CD4-positive, alpha-beta T cell (primary cell): ENCODE results near the gene RNASET2. TPM values are rescaled to one million over a fixed set of nuclear protein-coding genes. Genes with fewer than 3 reads are reported as not detected.

Experiments
- ATAC-seq: fragments of 200-7000 bp; cut with Tn5 transposase; one replicate; pipeline ENCODE4 v1.10.0; 2022; ENCODE audit warnings: mild to moderate bottlenecking; ENCODE audit not compliant: poor library complexity
- CTCF ChIA-PET: fragments of 350-600 bp; sonication (Branson Sonifier 250); formaldehyde crosslinking; loops from one replicate; lab custom pipeline; 2021; ENCODE audit warnings: antibody characterized with exemption, inconsistent platforms; lab: Charles Lee
- POLR2A ChIA-PET: fragments of 350-600 bp; sonication (Branson Sonifier 250); formaldehyde crosslinking; loops from one replicate; lab custom pipeline; 2021; ENCODE audit warnings: antibody characterized with exemption, inconsistent platforms; lab: Charles Lee
- DNase-seq, 14 experiments: peaks; one replicate each; pipeline ENCODE4 v3.0.0-alpha.2; 2013 to 2020; ENCODE audit warnings: mixed read lengths in 2 of 14
- H3K27ac ChIP-seq, 2 donors: one replicate each; pipeline versions ENCODE4 v1.5.1 to v1.7.0; 2013; ENCODE audit warnings: low read length in 2 of 2, low read depth in 1 of 2, mild to moderate bottlenecking in 1 of 2
- H3K27me3 ChIP-seq, 2 experiments: 1 replicate in 1 of 2; 2 replicates in 1 of 2; pipeline versions ENCODE4 v1.6.1 to v1.7.0; 2013; ENCODE audit warnings: low read length in 2 of 2, control low read depth in 1 of 2, mild to moderate bottlenecking in 1 of 2, moderate library complexity in 1 of 2; ENCODE audit not compliant: insufficient read depth in 2 of 2, control insufficient read depth in 1 of 2
- H3K36me3 ChIP-seq: one replicate; pipeline ENCODE4 v1.6.1; 2013; ENCODE audit warnings: low read length, control low read depth; ENCODE audit not compliant: insufficient read depth
- H3K4me1 ChIP-seq: one replicate; pipeline ENCODE4 v1.6.1; 2013; ENCODE audit warnings: low read length, control low read depth; ENCODE audit not compliant: insufficient read depth
- H3K4me3 ChIP-seq: one replicate; pipeline ENCODE4 v1.5.1; 2013; ENCODE audit warnings: mild to moderate bottlenecking, low read length, moderate library complexity
- H3K9me3 ChIP-seq, 2 experiments: 1 replicate in 1 of 2; 2 replicates in 1 of 2; pipeline versions ENCODE4 v1.6.1 to v1.7.0; 2013; ENCODE audit warnings: low read length in 2 of 2, mild to moderate bottlenecking in 2 of 2, control low read depth in 1 of 2, moderate library complexity in 1 of 2; ENCODE audit not compliant: control insufficient read depth in 1 of 2, insufficient read depth in 1 of 2
- H3K27ac Mint-ChIP-seq: one replicate; pipeline ENCODE4 v1.8.0; 2020; ENCODE audit warnings: mixed read lengths
- H3K27me3 Mint-ChIP-seq: one replicate; pipeline ENCODE4 v1.8.0; 2021; ENCODE audit warnings: mixed read lengths
- H3K36me3 Mint-ChIP-seq: one replicate; pipeline ENCODE4 v1.8.0; 2021; ENCODE audit warnings: low read depth, mixed read lengths
- H3K4me1 Mint-ChIP-seq: one replicate; pipeline ENCODE4 v1.8.0; 2021; ENCODE audit warnings: low read depth, mixed read lengths
- H3K4me3 Mint-ChIP-seq: one replicate; pipeline ENCODE4 v1.8.0; 2020; ENCODE audit warnings: mild to moderate bottlenecking, mixed read lengths
- H3K9me3 Mint-ChIP-seq: one replicate; pipeline ENCODE4 v1.8.0; 2020; ENCODE audit warnings: mixed read lengths
- intact Hi-C, 2 experiments: fragments of 100-400 bp; cut with DNase I in 1 of 2; cut with micrococcal nuclease in 1 of 2; formaldehyde crosslinking; loops; one replicate each; pipeline versions ENCODE4 v1.15.1 to v1.9.0; 2023 to 2025; cut with DNase I, micrococcal nuclease
- total RNA-seq, 174 experiments: library from RNA in 2 of 174; stranded (reverse) in 2 of 174; gene quantifications; one replicate each; pipeline ENCODE4 v1.2.3 and lab custom pipeline; 2021 to 2026
- TF ChIP-seq, protein P1 (sequence below): fragments of 200-600 bp; IDR thresholded peaks from one replicate; pipeline ENCODE4 v1.8.0; 2022; ENCODE audit warnings: antibody characterized with exemption, mild to moderate bottlenecking

RNASET2 gene
- total RNA-seq, 2 experiments from 2014 or later: 164 to 165 TPM

DNA sequence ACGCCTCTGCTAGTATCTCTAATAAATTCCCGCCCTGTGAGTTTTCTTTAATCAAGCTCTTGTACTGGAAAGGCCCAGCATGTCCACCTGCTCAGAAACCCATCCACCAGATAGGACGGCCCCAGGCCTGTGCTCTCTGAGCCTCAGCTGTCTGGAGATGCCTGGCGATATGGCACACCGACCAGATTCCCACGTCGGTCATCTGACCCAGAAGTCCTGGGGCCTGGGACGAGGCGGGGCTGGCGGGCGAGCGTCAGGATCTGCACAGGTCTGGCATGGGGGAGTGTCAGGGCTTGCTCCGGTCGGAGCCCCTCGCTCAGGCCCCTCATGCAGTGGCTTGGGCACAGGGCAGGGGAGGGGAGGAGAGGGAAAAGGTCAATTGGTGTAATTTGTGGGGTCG is 10.2 kb downstream of the RNASET2 start:
- H3K27ac ChIP-seq: no peak overlapping the region
- no peaks in the 10 kb centered on the region for H3K27me3 ChIP-seq
- ChIA-PET POLR2A (interaction anchor here (0.5 kb wide), 1 partner anchor 183 kb away, joined by 3 read pairs; no protein-coding TSS in a partner anchor), CTCF (no interaction called here)
- TF ChIP-seq, protein P1, sequence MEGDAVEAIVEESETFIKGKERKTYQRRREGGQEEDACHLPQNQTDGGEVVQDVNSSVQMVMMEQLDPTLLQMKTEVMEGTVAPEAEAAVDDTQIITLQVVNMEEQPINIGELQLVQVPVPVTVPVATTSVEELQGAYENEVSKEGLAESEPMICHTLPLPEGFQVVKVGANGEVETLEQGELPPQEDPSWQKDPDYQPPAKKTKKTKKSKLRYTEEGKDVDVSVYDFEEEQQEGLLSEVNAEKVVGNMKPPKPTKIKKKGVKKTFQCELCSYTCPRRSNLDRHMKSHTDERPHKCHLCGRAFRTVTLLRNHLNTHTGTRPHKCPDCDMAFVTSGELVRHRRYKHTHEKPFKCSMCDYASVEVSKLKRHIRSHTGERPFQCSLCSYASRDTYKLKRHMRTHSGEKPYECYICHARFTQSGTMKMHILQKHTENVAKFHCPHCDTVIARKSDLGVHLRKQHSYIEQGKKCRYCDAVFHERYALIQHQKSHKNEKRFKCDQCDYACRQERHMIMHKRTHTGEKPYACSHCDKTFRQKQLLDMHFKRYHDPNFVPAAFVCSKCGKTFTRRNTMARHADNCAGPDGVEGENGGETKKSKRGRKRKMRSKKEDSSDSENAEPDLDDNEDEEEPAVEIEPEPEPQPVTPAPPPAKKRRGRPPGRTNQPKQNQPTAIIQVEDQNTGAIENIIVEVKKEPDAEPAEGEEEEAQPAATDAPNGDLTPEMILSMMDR: no peak
- no peak overlapping the region for H3K4me3 Mint-ChIP-seq
- no peak overlapping the region for H3K27ac Mint-ChIP-seq
- ATAC-seq: no peak
- intact Hi-C loops: no loop called here
- peaks cover 92% of the 10 kb centered on the region for H3K36me3 Mint-ChIP-seq
- peaks cover 56% of the 10 kb centered on the region for H3K4me1 Mint-ChIP-seq
- no peak overlapping the region for H3K4me3 ChIP-seq
- H3K4me1 ChIP-seq: peaks cover 67% of the 10 kb centered on the region
- DNase-seq: no peak
- H3K36me3 ChIP-seq: peaks cover 58% of the 10 kb centered on the region
- H3K27me3 Mint-ChIP-seq: no peaks in the 10 kb centered on the region
- no peaks in the 10 kb centered on the region for H3K9me3 ChIP-seq
- H3K9me3 Mint-ChIP-seq: no peaks in the 10 kb centered on the region

DNA sequence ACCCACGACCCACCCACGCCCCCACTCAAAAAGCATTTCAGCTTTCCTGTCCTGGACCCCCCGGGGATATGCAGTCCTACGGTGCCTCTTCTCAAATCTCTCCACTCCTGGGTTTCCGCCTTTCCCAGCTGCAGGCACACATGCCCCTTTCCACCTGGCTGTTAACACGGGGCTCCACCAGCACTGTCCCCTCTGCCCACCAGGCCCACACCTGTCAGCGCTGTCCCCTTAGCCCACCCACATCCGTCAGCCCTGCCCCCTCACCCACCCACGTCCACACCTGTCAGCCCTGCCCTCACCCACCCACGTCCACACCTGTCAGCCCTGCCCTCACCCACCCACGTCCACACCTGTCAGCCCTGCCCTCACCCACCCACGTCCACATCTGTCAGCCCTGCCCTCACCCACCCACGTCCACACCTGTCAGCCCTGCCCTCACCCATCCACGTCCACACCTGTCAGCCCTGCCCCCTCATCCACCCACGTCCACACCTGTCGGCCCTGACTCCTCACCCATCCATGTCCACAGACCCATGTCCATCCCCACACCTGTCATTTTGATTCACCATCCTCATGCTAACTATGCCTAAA is 11.6 kb downstream of the RNASET2 start:
- peaks cover 58% of the 10 kb centered on the region for H3K4me1 ChIP-seq
- Mint-ChIP-seq H3K9me3 (no peaks in the 10 kb centered on the region), H3K36me3 (peaks cover 90% of the 10 kb centered on the region), H3K4me1 (peaks cover 52% of the 10 kb centered on the region), H3K27ac (peak overlapping the region; percentile 86), H3K4me3 (no peak overlapping the region), H3K27me3 (no peaks in the 10 kb centered on the region)
- ChIA-PET CTCF (no interaction called here), POLR2A (interaction anchor here (1.2 kb wide), 1 partner anchor 9 kb away, joined by 4 read pairs; no protein-coding TSS in a partner anchor)
- peak overlapping the region in 1 of 2 donors; percentile 16 for H3K27ac ChIP-seq
- DNase-seq (peak in 1 of 14 experiments; percentile 13), ATAC-seq (no peak)
- H3K27me3 ChIP-seq: no peaks in the 10 kb centered on the region
- intact Hi-C loops: no loop called here
- TF ChIP-seq, protein P1: no peak
- peaks cover 68% of the 10 kb centered on the region for H3K36me3 ChIP-seq
- H3K4me3 ChIP-seq: no peak overlapping the region
- H3K9me3 ChIP-seq: no peaks in the 10 kb centered on the region

DNA sequence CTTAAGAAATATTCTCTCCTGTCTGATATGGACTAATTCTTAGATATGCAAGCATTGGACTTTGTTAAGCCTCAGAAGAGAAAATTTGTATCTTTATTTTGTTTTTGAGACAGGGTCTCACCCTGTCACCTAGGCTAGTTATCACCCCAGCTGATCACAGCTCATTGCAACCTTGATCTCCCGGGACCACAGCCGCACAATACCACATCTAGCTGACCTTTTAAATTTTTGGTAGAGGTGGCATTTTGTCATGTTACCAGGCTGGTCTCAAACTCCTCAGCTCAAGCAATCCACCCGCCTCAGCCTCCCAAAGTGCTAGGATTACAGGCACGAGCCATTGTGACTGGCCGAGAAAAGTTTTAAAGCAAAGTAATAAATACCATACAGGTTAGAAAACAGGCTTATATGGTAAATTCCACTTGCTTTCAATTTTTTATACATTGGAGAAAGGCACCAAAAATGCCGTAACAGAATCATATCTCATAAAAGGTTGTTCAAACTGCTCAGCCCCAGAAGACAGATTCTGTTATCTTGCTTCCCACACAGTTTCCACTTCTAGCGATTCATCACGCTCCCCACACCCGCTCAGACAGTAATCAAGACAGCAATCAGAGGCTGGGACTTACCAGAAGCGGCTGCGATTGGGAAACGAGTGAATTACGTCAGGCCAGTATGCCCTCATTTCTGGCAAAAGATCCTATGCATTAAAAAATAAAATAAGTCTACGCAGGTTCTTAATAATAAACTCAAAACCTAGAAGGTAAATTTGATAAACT is 13.8 kb downstream of the RNASET2 start:
- peak in 12 of 14 experiments; percentile 38 to 84 (median 59) for DNase-seq
- peak overlapping the region; percentile 86 for H3K27ac Mint-ChIP-seq
- no peak overlapping the region for H3K4me3 ChIP-seq

More for the DNA sequence above, 13.8 kb downstream of the RNASET2 start:
- Histone ChIP-seq H3K27me3 (no peaks in the 10 kb centered on the region), H3K36me3 (peaks cover 78% of the 10 kb centered on the region), H3K27ac (peak overlapping the region; percentile 45 to 62), H3K9me3 (no peaks in the 10 kb centered on the region), H3K4me1 (peaks cover 39% of the 10 kb centered on the region)
- no peaks in the 10 kb centered on the region for H3K27me3 Mint-ChIP-seq
- H3K9me3 Mint-ChIP-seq: no peaks in the 10 kb centered on the region
- peak; percentile 93 for ATAC-seq
- peak overlapping the region; percentile 57 for H3K4me3 Mint-ChIP-seq
- ChIA-PET CTCF (interaction anchor here (1.5 to 2.0 kb wide), 2 partner anchors 9 to 47 kb away, joined by 3 to 9 read pairs; no protein-coding TSS in a partner anchor), POLR2A (interaction anchor here (0.7 to 1.6 kb wide), 3 partner anchors 14 to 47 kb away, joined by 3 to 6 read pairs (median 3); partner anchors contain the start of gene RNASET2)
- TF ChIP-seq, protein P1: no peak
- H3K4me1 Mint-ChIP-seq: peaks cover 46% of the 10 kb centered on the region
- intact Hi-C loops: loop anchor here in 1 of 2 experiments (2.0 kb wide), 1 partner anchor 16 kb away; no protein-coding TSS in a partner anchor
- peaks cover 92% of the 10 kb centered on the region for H3K36me3 Mint-ChIP-seq
